Neuronal stem cell (in vitro differentiated cells): ENCODE data around the gene ARHGEF17. TPM values are rescaled to one million over a fixed set of nuclear protein-coding genes. Genes with fewer than 3 reads are reported as not detected.
A peak's percentile ranks its signal among the peaks of the same experiment; 100 is the strongest.

Source experiments
- DNase-seq: peaks from one replicate; pipeline ENCODE4 v3.0.0-alpha.2; 2013; ENCODE audit warnings: low spot score
- H2AFZ ChIP-seq: one replicate; pipeline ENCODE4 v1.6.1; 2013; ENCODE audit warnings: mild to moderate bottlenecking, low read length, inconsistent platforms
- H2AK5ac ChIP-seq: 2 replicates; pipeline ENCODE4 v1.6.1; 2013; ENCODE audit warnings: low read depth, mild to moderate bottlenecking, inconsistent platforms, low read length, moderate library complexity, mixed read lengths
- H2BK120ac ChIP-seq: 2 replicates; pipeline ENCODE4 v1.6.1; 2013; ENCODE audit warnings: low read depth, mild to moderate bottlenecking, inconsistent platforms, low read length, moderate library complexity, mixed read lengths
- H2BK12ac ChIP-seq: one replicate; pipeline ENCODE4 v1.6.1; 2013; ENCODE audit warnings: low read length, inconsistent platforms
- H2BK15ac ChIP-seq: 2 replicates; pipeline ENCODE4 v1.6.1; 2013; ENCODE audit warnings: mild to moderate bottlenecking, low read length, inconsistent platforms, mixed read lengths
- H2BK5ac ChIP-seq: one replicate; pipeline ENCODE4 v1.6.1; 2013; ENCODE audit warnings: inconsistent platforms, mild to moderate bottlenecking, low read length, moderate library complexity
- H3K14ac ChIP-seq: one replicate; pipeline ENCODE4 v1.6.1; 2013; ENCODE audit warnings: low read length, inconsistent platforms
- H3K18ac ChIP-seq: 2 replicates; pipeline ENCODE4 v1.6.1; 2013; ENCODE audit warnings: low read length, inconsistent platforms
- H3K23ac ChIP-seq: 2 replicates; pipeline ENCODE4 v1.6.1; 2013; ENCODE audit warnings: low read depth, mild to moderate bottlenecking, mixed read lengths, low read length, inconsistent platforms; ENCODE audit not compliant: poor library complexity
- H3K27ac ChIP-seq: replicated peaks from 3 replicates; pipeline ENCODE4 v1.5.1; 2013; ENCODE audit warnings: low read length, inconsistent platforms
- H3K27me3 ChIP-seq, 3 experiments: 2 replicates each; pipeline ENCODE4 v1.6.1; 2013; ENCODE audit warnings: low read length in 3 of 3, mild to moderate bottlenecking in 2 of 3, inconsistent platforms in 1 of 3, low read depth in 1 of 3, mixed read lengths in 1 of 3, moderate library complexity in 1 of 3; ENCODE audit not compliant: control insufficient read depth in 3 of 3, insufficient read depth in 3 of 3
- H3K36me3 ChIP-seq, 2 donors: replicated peaks in 1 of 2; 2 replicates each; pipeline ENCODE4 v1.6.1; 2013; ENCODE audit warnings: low read length in 2 of 2; ENCODE audit not compliant: control insufficient read depth in 2 of 2, insufficient read depth in 2 of 2
- H3K4ac ChIP-seq: 2 replicates; pipeline ENCODE4 v1.6.1; 2013; ENCODE audit warnings: inconsistent platforms, mild to moderate bottlenecking, low read length, moderate library complexity
- H3K4me1 ChIP-seq, 2 donors: 1 replicate in 1 of 2; 2 replicates in 1 of 2; pipeline ENCODE4 v1.6.1; 2013; ENCODE audit warnings: low read length in 2 of 2, low read depth in 1 of 2; ENCODE audit not compliant: control insufficient read depth in 2 of 2, insufficient read depth in 1 of 2
- H3K4me2 ChIP-seq: one replicate; pipeline ENCODE4 v1.6.1; 2013; ENCODE audit warnings: mild to moderate bottlenecking, low read length, inconsistent platforms; ENCODE audit not compliant: insufficient read depth, poor library complexity, severe bottlenecking
- H3K4me3 ChIP-seq, 2 donors: 2 replicates each; pipeline ENCODE4 v1.5.1; 2013; ENCODE audit warnings: low read length in 2 of 2, mild to moderate bottlenecking in 2 of 2, inconsistent platforms in 1 of 2, moderate library complexity in 1 of 2
- H3K79me1 ChIP-seq: one replicate; pipeline ENCODE4 v1.6.1; 2013; ENCODE audit warnings: low read depth, mild to moderate bottlenecking, inconsistent platforms, low read length, moderate library complexity
- H3K9ac ChIP-seq: one replicate; pipeline ENCODE4 v1.6.1; 2013; ENCODE audit warnings: mild to moderate bottlenecking, low read depth, low read length, inconsistent platforms; ENCODE audit not compliant: poor library complexity
- H3K9me3 ChIP-seq, 2 donors: replicated peaks in 1 of 2; 2 replicates each; pipeline versions ENCODE3 to v1.6.1; 2013; ENCODE audit warnings: low read length in 2 of 2, mild to moderate bottlenecking in 2 of 2, inconsistent platforms in 1 of 2, low read depth in 1 of 2, mixed read lengths in 1 of 2, moderate library complexity in 1 of 2; ENCODE audit not compliant: control insufficient read depth in 2 of 2, insufficient read depth in 1 of 2
- H4K8ac ChIP-seq: one replicate; pipeline ENCODE4 v1.6.1; 2013; ENCODE audit warnings: low read depth, mild to moderate bottlenecking, inconsistent platforms, low read length, moderate library complexity
- H4K91ac ChIP-seq: one replicate; pipeline ENCODE4 v1.6.1; 2013; ENCODE audit warnings: low read length, low read depth, mild to moderate bottlenecking, inconsistent platforms; ENCODE audit not compliant: poor library complexity
- WGBS, 2 donors: extraction: QIAGEN DNeasy Blood & Tissue Kit; methylation state at CpG; one replicate each; pipeline ENCODE4 v1.1.7; 2013; ENCODE audit warnings: missing lambda C conversion rate in 2 of 2, mixed read lengths in 1 of 2; ENCODE audit not compliant: insufficient read length in 2 of 2, insufficient replicate concordance in 1 of 2; ENCODE audit errors: extremely low coverage in 2 of 2; 5-methylcytosine and 5-hydroxymethylcytosine counted together
- polyA plus RNA-seq, 2 experiments: library from polyadenylated mRNA; stranded (reverse); fragments of 200-250 nt; gene quantifications; one replicate each; pipeline ENCODE4 v1.2.3, GENCODE V29; 2013

The ARHGEF17 gene
- polyA plus RNA-seq (2013, experiment 1 of 2) = 40.1 TPM
- 38.9 TPM for polyA plus RNA-seq (2013, experiment 2 of 2)

- peak within 1 kb of the TSS; percentile 57 to 94 for H3K4me3 ChIP-seq
- peak within 1 kb of the TSS; percentile 86 for H4K91ac ChIP-seq
- H3K4me2 ChIP-seq = peak within 1 kb of the TSS; percentile 100
- H2BK15ac ChIP-seq = peak within 1 kb of the TSS; percentile 82
- DNase-seq = peak; percentile 90
- no peaks in the 10 kb centered on the region for H3K27me3 ChIP-seq
- H2BK5ac ChIP-seq = peak within 1 kb of the TSS; percentile 100
- peaks cover 28% of the 10 kb centered on the region for H3K79me1 ChIP-seq
- H3K27ac ChIP-seq = peak within 1 kb of the TSS; percentile 100
- peaks cover 1 to 11% of the 10 kb centered on the region in 2 donors for H3K9me3 ChIP-seq
- H3K18ac ChIP-seq = peak within 1 kb of the TSS; percentile 100
- peak within 1 kb of the TSS; percentile 97 for H2BK12ac ChIP-seq
- H3K4ac ChIP-seq = peak within 1 kb of the TSS; percentile 100
- peak within 1 kb of the TSS; percentile 100 for H2BK120ac ChIP-seq
- peak within 1 kb of the TSS; percentile 88 for H2AFZ ChIP-seq
- peak within 1 kb of the TSS; percentile 98 for H3K9ac ChIP-seq
- H3K36me3 ChIP-seq = peaks cover 6 to 29% of the 10 kb centered on the region in 2 donors
- peaks cover 25 to 42% of the 10 kb centered on the region in 2 donors for H3K4me1 ChIP-seq
- peak within 1 kb of the TSS; percentile 99 for H3K23ac ChIP-seq
- peak within 1 kb of the TSS; percentile 87 for H2AK5ac ChIP-seq
- no CpG with 5 or more reads among the region's 105 CpGs for WGBS, 2 donors
- H3K14ac ChIP-seq = peak within 1 kb of the TSS; percentile 100
- no peak within 1 kb of the TSS for H4K8ac ChIP-seq
These were observed at the start of gene ARHGEF17 for GRCh38 chr11:73308003-73308960. TSS of gene ARHGEF17 (plus strand) at chr11:73308276. CDS start at chr11:73308639, 363 bp downstream.

GRCh38 chr11:73259406-73260126, 48.5 kb upstream of the ARHGEF17 start:
- H2BK5ac ChIP-seq = no peak overlapping the region
- no peak overlapping the region for H2BK12ac ChIP-seq
- H3K27me3 ChIP-seq = peaks cover 0 to 6% (median under 1%) of the 10 kb centered on the region in 3 experiments
- no CpG with 5 or more reads among the region's 3 CpGs for WGBS, 2 donors
- H3K14ac ChIP-seq = no peak overlapping the region
- no peak overlapping the region for H4K8ac ChIP-seq
- H3K27ac ChIP-seq = no peak overlapping the region
- H3K4me3 ChIP-seq = no peak overlapping the region
- H3K36me3 ChIP-seq = no peaks in the 10 kb centered on the region
- no peak for DNase-seq
- no peak overlapping the region for H2AFZ ChIP-seq
- no peak overlapping the region for H3K4me2 ChIP-seq
- no peak overlapping the region for H3K9ac ChIP-seq
- H3K9me3 ChIP-seq = no peaks in the 10 kb centered on the region
- H3K23ac ChIP-seq = no peak overlapping the region
- peak overlapping the region; percentile 31 for H2BK15ac ChIP-seq
- H3K18ac ChIP-seq = peak overlapping the region; percentile 69
- no peak overlapping the region for H2BK120ac ChIP-seq
- H3K79me1 ChIP-seq = no peaks in the 10 kb centered on the region
- H3K4ac ChIP-seq = no peak overlapping the region
- peaks cover 15% of the 10 kb centered on the region in 2 donors for H3K4me1 ChIP-seq
- H2AK5ac ChIP-seq = peak overlapping the region; percentile 8
- H4K91ac ChIP-seq = no peak overlapping the region

- Histone ChIP-seq H3K36me3 (no peaks in the 10 kb centered on the region), H3K4me2 (no peak overlapping the region), H2BK120ac (no peak overlapping the region), H4K91ac (no peak overlapping the region), H2BK15ac (no peak overlapping the region), H3K79me1 (no peaks in the 10 kb centered on the region), H3K4ac (no peak overlapping the region), H3K23ac (no peak overlapping the region), H2BK12ac (no peak overlapping the region), H2AFZ (no peak overlapping the region), H3K27ac (no peak overlapping the region), H3K27me3 (peaks cover 0 to 10% (median 6%) of the 10 kb centered on the region in 3 experiments), H3K9me3 (no peaks in the 10 kb centered on the region), H2BK5ac (no peak overlapping the region), H3K14ac (no peak overlapping the region), H2AK5ac (peak overlapping the region; percentile 8), H3K9ac (no peak overlapping the region), H4K8ac (no peak overlapping the region), H3K18ac (no peak overlapping the region), H3K4me1 (peaks cover 15% of the 10 kb centered on the region in 2 donors), H3K4me3 (no peak overlapping the region)
- DNase-seq = no peak
These were observed 48.0 kb upstream of the ARHGEF17 start for GRCh38 chr11:73260127-73260457.
